K562 (cell line): ENCODE measurements around the gene SEPTIN2. TPM values are rescaled to one million over a fixed set of nuclear protein-coding genes. Genes with fewer than 3 reads are reported as not detected.

Experiments
- ATAC-seq: fragments of 200-7000 bp; cut with Tn5 transposase; 3 replicates; pipeline ENCODE4 v1.9.1; 2020; ENCODE audit warnings: moderate library complexity
- BruUV-seq: library from RNA; stranded (reverse); fragments of 400-500 nt; replicated peaks from 2 replicates; lab custom pipeline; 2021; lab: Mats Ljungman, UMichigan
- CTCF ChIA-PET: fragments of 300-600 bp; formaldehyde crosslinking; extraction: SDS; loops from one replicate; lab custom pipeline; 2021; ENCODE audit warnings: low intra/inter-chr PET ratio; lab: Yijun Ruan, JAX
- POLR2A ChIA-PET: fragments of 300-600, 350-650 bp; sonication (Branson Sonifier 250); formaldehyde crosslinking; extraction: SDS; loops from one replicate; lab custom pipeline; 2021; ENCODE audit warnings: antibody characterized with exemption, inconsistent platforms; lab: Yijun Ruan, JAX
- DNase-seq, 4 experiments: peaks; one replicate each; pipeline versions ENCODE4 v3.0.0 to v3.0.0-alpha.2; 2011 to 2018; ENCODE audit warnings: low spot score in 3 of 4, mixed read lengths in 3 of 4; ENCODE audit errors: extremely low read depth in 1 of 4
- FAIRE-seq: peaks from 2 replicates; lab custom pipeline; 2011; peaks lifted over from hg19 to GRCh38; lab: Jason Lieb, UNC
- H2AFZ ChIP-seq: 2 replicates; pipeline ENCODE4 v1.6.0; 2011; ENCODE audit warnings: low read depth, low read length, control low read depth, inconsistent platforms
- H3K27ac ChIP-seq: fragments of 200-600 bp; 3 replicates; pipeline ENCODE4 v1.8.0; 2011; ENCODE audit warnings: low read depth, mild to moderate bottlenecking, control low read depth, inconsistent platforms, low read length, moderate library complexity, mixed read lengths; ENCODE audit errors: extremely low read depth
- H3K27me3 ChIP-seq, 2 experiments: fragments of 300-600 bp in 1 of 2; 2 replicates in 1 of 2; 3 replicates in 1 of 2; pipeline versions ENCODE4 v1.6.0 to v1.8.0; 2011; ENCODE audit warnings: inconsistent platforms in 2 of 2, low read length in 2 of 2, mild to moderate bottlenecking in 1 of 2, mixed read lengths in 1 of 2, moderate library complexity in 1 of 2; ENCODE audit not compliant: control insufficient read depth in 2 of 2, insufficient read depth in 2 of 2
- H3K36me3 ChIP-seq: fragments of 300-600 bp; 3 replicates; pipeline ENCODE4 v1.8.0; 2011; ENCODE audit warnings: mild to moderate bottlenecking, low read length, inconsistent platforms; ENCODE audit not compliant: control insufficient read depth, insufficient read depth
- H3K4me1 ChIP-seq, 2 experiments: fragments of 200-600 bp in 1 of 2; replicated peaks in 1 of 2; 2 replicates in 1 of 2; 3 replicates in 1 of 2; pipeline versions ENCODE4 v1.5.1 to v1.8.0; 2011; ENCODE audit warnings: inconsistent platforms in 2 of 2, low read length in 2 of 2, mild to moderate bottlenecking in 1 of 2, mixed read lengths in 1 of 2, moderate library complexity in 1 of 2; ENCODE audit not compliant: control insufficient read depth in 2 of 2, insufficient read depth in 2 of 2
- H3K4me2 ChIP-seq: 2 replicates; pipeline ENCODE4 v1.6.1; 2011; ENCODE audit warnings: low read length, control low read depth, inconsistent platforms, mixed read lengths; ENCODE audit not compliant: insufficient read depth
- H3K4me3 ChIP-seq: fragments of 200-600 bp; sonication (generic), shearing (Covaris generic); 2 replicates; pipeline ENCODE4 v1.5.1; 2016; ENCODE audit warnings: control low read depth, inconsistent platforms
- H3K79me2 ChIP-seq: fragments of 200-600 bp; 3 replicates; pipeline ENCODE4 v1.8.0; 2011; ENCODE audit warnings: low read length, inconsistent platforms; ENCODE audit not compliant: control insufficient read depth, insufficient read depth
- H3K9ac ChIP-seq, 2 experiments: 2 replicates each; pipeline versions ENCODE4 v1.6.0 to v1.6.1; 2011; ENCODE audit warnings: low read depth in 2 of 2, low read length in 2 of 2, control low read depth in 1 of 2, inconsistent platforms in 1 of 2, mild to moderate bottlenecking in 1 of 2, mixed read lengths in 1 of 2; ENCODE audit not compliant: insufficient read depth in 1 of 2
- H3K9me1 ChIP-seq: one replicate; pipeline ENCODE4 v1.6.0; 2011; ENCODE audit warnings: inconsistent platforms, mild to moderate bottlenecking, low read length, moderate library complexity; ENCODE audit not compliant: control insufficient read depth, insufficient read depth
- H3K9me3 ChIP-seq: replicated peaks from 2 replicates; pipeline ENCODE4 v1.5.1; 2011; ENCODE audit warnings: low read depth, low read length, inconsistent platforms; ENCODE audit not compliant: control insufficient read depth, insufficient read depth
- H4K20me1 ChIP-seq: replicated peaks from 2 replicates; pipeline ENCODE4 v1.6.1; 2011; ENCODE audit warnings: low read length, inconsistent platforms, mixed read lengths; ENCODE audit not compliant: control insufficient read depth, insufficient read depth
- CLOCK ChIP-seq: fragments of 250-450 bp; sonication (Bioruptor Pico); IDR thresholded peaks from 2 replicates; pipeline ENCODE4 v1.4.0; 2020; ENCODE audit warnings: mild to moderate bottlenecking, moderate library complexity, borderline replicate concordance
- CTCFL ChIP-seq: IDR thresholded peaks from 2 replicates; pipeline ENCODE4 v1.6.1; 2011; ENCODE audit warnings: borderline replicate concordance, low read depth, mild to moderate bottlenecking, moderate library complexity, low read length; ENCODE audit not compliant: insufficient read depth, poor library complexity, severe bottlenecking
- ILF3 ChIP-seq: fragments of 450-650 bp; IDR thresholded peaks from 2 replicates; pipeline ENCODE4 v1.6.1; 2018; ENCODE audit warnings: antibody characterized with exemption, mild to moderate bottlenecking, moderate library complexity, borderline replicate concordance
- IRF9 ChIP-seq: fragments of 450-650 bp; IDR thresholded peaks from 2 replicates; pipeline ENCODE4 v1.6.1; 2016; ENCODE audit warnings: missing biosample characterization, missing genetic modification characterization
- MXD1 ChIP-seq: fragments of 250-450 bp; sonication (Bioruptor Pico); IDR thresholded peaks from 2 replicates; pipeline ENCODE4 v1.8.0; 2021; ENCODE audit warnings: borderline replicate concordance, mild to moderate bottlenecking, moderate library complexity; ENCODE audit not compliant: poor library complexity, severe bottlenecking
- NR2C1 ChIP-seq, 2 experiments: fragments of 450-650 bp; IDR thresholded peaks; 2 replicates each; pipeline ENCODE4 v1.6.1; 2017; ENCODE audit warnings: mild to moderate bottlenecking in 2 of 2, antibody characterized with exemption in 1 of 2, inconsistent platforms in 1 of 2, missing compliant biosample characterization in 1 of 2, missing genetic modification characterization in 1 of 2
- PYGO2 ChIP-seq: fragments of 450-650 bp; IDR thresholded peaks from 2 replicates; pipeline ENCODE4 v1.6.1; 2016; ENCODE audit warnings: mild to moderate bottlenecking, missing genetic modification characterization, moderate library complexity, missing compliant biosample characterization
- SMAD1 ChIP-seq: fragments of 150-350 bp; IDR thresholded peaks from 2 replicates; pipeline ENCODE4 v1.6.1; 2014; ENCODE audit warnings: low read length, low read depth; ENCODE audit not compliant: partially characterized antibody
- TCF15 ChIP-seq: fragments of 250-450 bp; sonication (Bioruptor Pico); IDR thresholded peaks from 2 replicates; pipeline ENCODE4 v1.8.0; 2022; ENCODE audit warnings: moderate library complexity, mild to moderate bottlenecking, inconsistent platforms
- ZNF124 ChIP-seq: sonication (generic); formaldehyde crosslinking; IDR thresholded peaks from 2 replicates; pipeline ENCODE4 v1.8.1; 2022; ENCODE audit warnings: missing genetic modification reagents
- WGBS: fragments of 100-300 bp; shearing (Covaris generic); methylation state at CpG from one replicate; pipeline ENCODE4 v1.1.6; 2016; ENCODE audit warnings: low coverage, mixed read lengths; ENCODE audit not compliant: insufficient coverage; ENCODE audit errors: missing lambda C conversion rate; 5-methylcytosine and 5-hydroxymethylcytosine counted together
- in situ Hi-C: fragments of 300-500 bp; cut with MboI; formaldehyde crosslinking; loops from 4 replicates; pipeline ENCODE4 v1.15.0; 2018; ENCODE audit warnings: inconsistent platforms, mixed read lengths
- intact Hi-C: fragments of 100-400 bp; cut with micrococcal nuclease; formaldehyde crosslinking; loops from 2 replicates; pipeline ENCODE4 v1.14.2; 2022
- polyA plus RNA-seq, 8 experiments: library from polyadenylated mRNA; depleted of rRNA in 4 of 8; stranded (reverse) in 5 of 8; unstranded in 3 of 8; fragments of >200 nt; fragmentation: Nextera tagmentation in 2 of 8; fragmentation: Illumina TruSeq in 1 of 8; extraction: Ambion mirVana in 2 of 8; extraction: Trizol in 1 of 8; gene quantifications; 2 replicates each; pipeline versions ENCODE4 v1.2.1 to v1.2.3, GENCODE V29; 2011 to 2014; ENCODE audit warnings: inconsistent platforms in 1 of 8, missing spikeins in 1 of 8
- total RNA-seq, 7 experiments: library from RNA; depleted of rRNA in 6 of 7; stranded (reverse); fragments of >200 nt in 6 of 7; fragmentation: Illumina TruSeq in 2 of 7; extraction: Trizol in 2 of 7; gene quantifications; 2 replicates each; pipeline versions ENCODE4 v1.2.1 to v1.2.3, GENCODE V29; 2011 to 2021; ENCODE audit warnings: low replicate concordance in 1 of 7

The SEPTIN2 gene
- total and polyA plus RNA-seq, 9 of the 15 experiments (the other 6 are each of a cell fraction or from before 2014, with no cell fraction given), result 121 to 367 (median 166) TPM

GRCh38 chr2:241321886-241322285, 6.2 kb downstream of the SEPTIN2 start (continued):
- TF ChIP-seq CTCFL (no peak), MXD1 (CRISPR knock-in tag) (no peak), CLOCK (CRISPR knock-in tag) (no peak)
- TF ChIP-seq, all 486 proteins: peak for 0

GRCh38 chr2:241323778-241324177, 8.1 kb downstream of the SEPTIN2 start:
- Histone ChIP-seq H3K79me2 (peaks cover 79% of the 10 kb centered on the region), H3K36me3 (peaks cover 63% of the 10 kb centered on the region), H3K9me3 (no peaks in the 10 kb centered on the region), H3K9ac (no peak overlapping the region), H3K27me3 (no peaks in the 10 kb centered on the region), H3K4me3 (no peak overlapping the region), H4K20me1 (0 out of 2 replicates have a peak, but pooled peaks cover 5% of the 10 kb centered on the region), H3K4me1 (peaks cover 0 to 12% of the 10 kb centered on the region in 2 experiments; a peak in 3 of 5 replicates), H3K9me1 (no peaks in the 10 kb centered on the region), H3K27ac (no peak overlapping the region), H3K4me2 (no peak overlapping the region), H2AFZ (no peak overlapping the region)
- no peak for FAIRE-seq
- CTCF ChIA-PET, result no interaction called here
- BruUV-seq, result no TSS peak
- POLR2A ChIA-PET, result interaction anchor here (0.6 to 0.7 kb wide), 2 partner anchors 168 to 1056 kb away, joined by 3 read pairs; no protein-coding TSS in a partner anchor
- intact Hi-C loops (no loop called here), in situ Hi-C loops (no loop called here)
- no peak for DNase-seq
- ATAC-seq, result no peak
- 91% methylated on average over 5 of the region's 5 CpGs for WGBS
- TF ChIP-seq ILF3 (no peak), SMAD1 (no peak), TCF15 (CRISPR knock-in tag) (no peak), IRF9 (tag) (no peak), NR2C1 (IDR thresholded peaks at IDR 0.05) (no peak), NR2C1 (tag; IDR thresholded peaks at IDR 0.05) (no peak), ZNF124 (CRISPR knock-in tag) (no peak), PYGO2 (tag) (no peak)
